ENCODE measurements around the gene GLI3.
A peak's percentile ranks its signal among the peaks of the same experiment; 100 is the strongest.

Gene GLI3

GRCh38 chr7:42055171-42055570 lies 181.8 kb downstream of the GLI3 start:
- no peak for DNase-seq
- TF ChIP-seq CTCF (IDR thresholded peaks at IDR 0.05) = no peak
- H3K4me3 Mint-ChIP-seq = no peak overlapping the region
- H3K27ac Mint-ChIP-seq = no peak overlapping the region
- peaks cover 86% of the 10 kb centered on the region for H3K36me3 Mint-ChIP-seq (ENCODE audit: low read depth)
- peaks cover 23% of the 10 kb centered on the region for H3K9me3 Mint-ChIP-seq
- H3K27me3 Mint-ChIP-seq (ENCODE audit: low read depth, poor library complexity) = no peaks in the 10 kb centered on the region
- H3K4me1 Mint-ChIP-seq = peaks cover 8% of the 10 kb centered on the region

GRCh38 chr7:42053834-42054233 lies 183.2 kb downstream of the GLI3 start:
- Mint-ChIP-seq H3K27me3 (ENCODE audit: low read depth, poor library complexity) (no peaks in the 10 kb centered on the region), H3K9me3 (peaks cover 23% of the 10 kb centered on the region), H3K4me3 (no peak overlapping the region), H3K27ac (peak overlapping the region; percentile 29), H3K36me3 (ENCODE audit: low read depth) (peaks cover 85% of the 10 kb centered on the region), H3K4me1 (peaks cover 5% of the 10 kb centered on the region)
- no peak for TF ChIP-seq CTCF (IDR thresholded peaks at IDR 0.05)
- DNase-seq = no peak

GRCh38 chr7:42049761-42050160 lies 187.2 kb downstream of the GLI3 start:
- no peak overlapping the region for H3K4me3 Mint-ChIP-seq
- no peaks in the 10 kb centered on the region for H3K27me3 Mint-ChIP-seq (ENCODE audit: low read depth, poor library complexity)
- peaks cover 86% of the 10 kb centered on the region for H3K36me3 Mint-ChIP-seq (ENCODE audit: low read depth)
- H3K27ac Mint-ChIP-seq = peak overlapping the region; percentile 96
- H3K9me3 Mint-ChIP-seq = no peaks in the 10 kb centered on the region
- no peak for TF ChIP-seq CTCF (IDR thresholded peaks at IDR 0.05)
- peaks cover 5% of the 10 kb centered on the region for H3K4me1 Mint-ChIP-seq
- no peak for DNase-seq

- DNase-seq = no peak
- H3K27ac Mint-ChIP-seq = no peak overlapping the region
These were observed 190.5 kb downstream of the GLI3 start for GRCh38 chr7:42046483-42046882.

GRCh38 chr7:42045961-42046360 lies 191.0 kb downstream of the GLI3 start:
- Mint-ChIP-seq H3K9me3 (no peaks in the 10 kb centered on the region), H3K27ac (no peak overlapping the region), H3K36me3 (ENCODE audit: low read depth) (peaks cover 92% of the 10 kb centered on the region), H3K27me3 (ENCODE audit: low read depth, poor library complexity) (no peaks in the 10 kb centered on the region), H3K4me3 (no peak overlapping the region), H3K4me1 (peaks cover 5% of the 10 kb centered on the region)
- DNase-seq = no peak
- no peak for TF ChIP-seq CTCF (IDR thresholded peaks at IDR 0.05)

More at GRCh38 chr7:42046483-42046882, 190.5 kb downstream of the GLI3 start:
- Mint-ChIP-seq H3K4me3 (no peak overlapping the region), H3K27me3 (ENCODE audit: low read depth, poor library complexity) (no peaks in the 10 kb centered on the region), H3K9me3 (no peaks in the 10 kb centered on the region), H3K4me1 (peaks cover 5% of the 10 kb centered on the region), H3K36me3 (ENCODE audit: low read depth) (peaks cover 92% of the 10 kb centered on the region)
- no peak for TF ChIP-seq CTCF (IDR thresholded peaks at IDR 0.05)

- no peaks in the 10 kb centered on the region for H3K4me1 Mint-ChIP-seq
- DNase-seq = no peak
- no peak for TF ChIP-seq CTCF (IDR thresholded peaks at IDR 0.05)
- no peak overlapping the region for H3K4me3 Mint-ChIP-seq
- H3K36me3 Mint-ChIP-seq (ENCODE audit: low read depth) = peaks cover 87% of the 10 kb centered on the region
- no peaks in the 10 kb centered on the region for H3K27me3 Mint-ChIP-seq (ENCODE audit: low read depth, poor library complexity)
- peak overlapping the region; percentile 10 for H3K27ac Mint-ChIP-seq
- H3K9me3 Mint-ChIP-seq = no peaks in the 10 kb centered on the region
These were observed 197.1 kb downstream of the GLI3 start for GRCh38 chr7:42039921-42040320.
